ENCODE data around the gene PRDM2.

PRDM2 gene

DNA sequence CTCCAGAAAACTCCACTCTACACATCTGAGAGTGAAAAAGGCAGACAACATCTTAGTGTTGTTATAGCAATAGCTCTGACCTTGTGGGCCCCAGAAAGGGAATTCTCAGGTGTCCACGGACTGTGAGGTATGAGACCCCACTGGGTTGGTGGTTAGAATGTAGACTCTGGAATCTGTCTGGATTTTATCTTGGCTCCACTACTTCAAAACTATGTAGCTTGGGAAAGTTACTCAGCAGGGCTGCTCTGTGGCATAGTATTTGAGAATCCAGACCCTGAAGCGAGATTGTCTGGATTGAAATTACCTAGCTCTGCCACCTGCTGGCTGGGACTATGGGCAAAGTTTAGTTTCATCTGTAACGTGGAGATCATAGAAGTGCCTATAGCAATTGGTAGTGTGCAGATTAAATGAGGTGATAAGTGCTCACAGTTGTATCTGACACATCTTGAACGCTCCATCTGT lies 25.8 kb downstream of the PRDM2 start:
- Histone ChIP-seq H3K4me3 (ENCODE audit: insufficient read length, low read depth) (no peak overlapping the region), H3K9me3 (ENCODE audit: insufficient read depth, low read length) (no peaks in the 10 kb centered on the region), H3K9ac (ENCODE audit: insufficient read length, low read depth) (no peak overlapping the region), H3K4me1 (ENCODE audit: insufficient read depth, insufficient read length) (peaks cover 4% of the 10 kb centered on the region), H3K27me3 (ENCODE audit: insufficient read depth, insufficient read length) (peaks cover 50% of the 10 kb centered on the region), H3K36me3 (ENCODE audit: insufficient read depth, insufficient read length, low read length) (no peaks in the 10 kb centered on the region)
- no peak for TF ChIP-seq YY1 (IDR thresholded peaks at IDR 0.05; ENCODE audit: insufficient read depth, insufficient read length)
- DNase-seq (ENCODE audit: low read depth, low spot score) = no peak

DNA sequence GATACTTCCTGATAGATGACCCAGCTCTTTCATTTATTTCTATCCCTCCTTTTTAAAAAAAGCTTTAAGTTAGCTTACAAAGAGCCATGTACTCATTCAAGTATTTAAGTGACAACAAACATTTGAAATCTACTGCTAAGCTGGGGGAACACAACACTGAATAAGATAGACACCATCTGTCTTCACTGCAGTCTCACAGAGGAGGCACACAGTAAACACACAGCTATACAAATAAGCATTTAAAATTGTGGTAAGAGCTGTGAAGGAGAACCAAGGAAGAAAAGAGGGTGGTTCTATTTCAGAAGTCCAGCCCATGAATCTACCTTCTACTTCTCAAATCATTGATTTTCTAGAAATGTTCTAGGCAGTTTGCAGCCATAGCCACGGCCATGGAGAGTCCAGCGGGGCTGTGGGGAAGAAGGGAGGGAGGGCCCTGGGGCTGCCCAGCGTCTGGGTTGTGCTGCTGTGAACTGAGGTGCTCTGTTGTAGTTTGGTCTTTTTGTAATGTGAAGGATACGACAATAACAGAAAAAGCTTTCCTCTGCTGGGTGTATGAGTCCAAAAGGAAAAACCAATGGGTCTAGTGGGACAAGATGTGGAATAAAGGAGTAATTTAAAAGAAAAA lies 28.2 kb downstream of the PRDM2 start:
- DNase-seq (ENCODE audit: low read depth, low spot score) = no peak
- H3K9ac ChIP-seq (ENCODE audit: insufficient read length, low read depth) = no peak overlapping the region
- H3K4me3 ChIP-seq (ENCODE audit: insufficient read length, low read depth) = no peak overlapping the region
- TF ChIP-seq SUZ12 (IDR thresholded peaks at IDR 0.05; ENCODE audit: extremely low read depth, insufficient read depth, insufficient read length) (no peak), YY1 (IDR thresholded peaks at IDR 0.05; ENCODE audit: insufficient read depth, insufficient read length) (no peak)
- peaks cover 4% of the 10 kb centered on the region for H3K4me1 ChIP-seq (ENCODE audit: insufficient read depth, insufficient read length)
- H3K9me3 ChIP-seq (ENCODE audit: insufficient read depth, low read length) = no peaks in the 10 kb centered on the region
- H3K27me3 ChIP-seq (ENCODE audit: insufficient read depth, insufficient read length) = peaks cover 26% of the 10 kb centered on the region
- peaks cover 8% of the 10 kb centered on the region for H3K36me3 ChIP-seq (ENCODE audit: insufficient read depth, insufficient read length, low read length)

DNA sequence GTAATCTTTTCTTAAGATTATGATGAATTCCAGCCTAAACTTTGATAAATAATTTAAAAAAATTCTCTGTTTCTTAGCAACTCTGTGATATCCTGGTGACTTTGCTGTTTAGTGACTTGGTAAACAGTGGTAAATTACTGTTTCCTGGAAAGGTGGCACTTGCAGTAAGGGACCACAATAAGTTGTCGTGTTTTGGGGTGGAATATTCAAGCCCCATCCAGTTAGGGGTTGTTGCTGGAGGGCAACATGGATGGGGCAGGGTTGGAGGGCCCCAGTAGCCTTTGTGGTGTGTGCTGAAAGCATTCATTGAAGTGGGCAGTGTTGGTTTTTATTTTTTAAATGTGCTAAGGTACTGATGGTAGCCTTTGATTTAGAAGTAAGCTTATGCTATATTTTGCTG lies 30.3 kb downstream of the PRDM2 start:
- peaks cover 16% of the 10 kb centered on the region for H3K27me3 ChIP-seq (ENCODE audit: insufficient read depth, insufficient read length)
- H3K4me1 ChIP-seq (ENCODE audit: insufficient read depth, insufficient read length) = no peaks in the 10 kb centered on the region
- H3K36me3 ChIP-seq (ENCODE audit: insufficient read depth, insufficient read length, low read length) = peaks cover 8% of the 10 kb centered on the region
- TF ChIP-seq ZNF274 (IDR thresholded peaks at IDR 0.05; ENCODE audit: low read depth, low read length) (no peak), YY1 (IDR thresholded peaks at IDR 0.05; ENCODE audit: insufficient read depth, insufficient read length) (no peak), SUZ12 (IDR thresholded peaks at IDR 0.05; ENCODE audit: extremely low read depth, insufficient read depth, insufficient read length) (no peak)
- no peak overlapping the region for H3K9ac ChIP-seq (ENCODE audit: insufficient read length, low read depth)
- H3K4me3 ChIP-seq (ENCODE audit: insufficient read length, low read depth) = no peak overlapping the region
- DNase-seq (ENCODE audit: low read depth, low spot score) = no peak
- no peaks in the 10 kb centered on the region for H3K9me3 ChIP-seq (ENCODE audit: insufficient read depth, low read length)

DNA sequence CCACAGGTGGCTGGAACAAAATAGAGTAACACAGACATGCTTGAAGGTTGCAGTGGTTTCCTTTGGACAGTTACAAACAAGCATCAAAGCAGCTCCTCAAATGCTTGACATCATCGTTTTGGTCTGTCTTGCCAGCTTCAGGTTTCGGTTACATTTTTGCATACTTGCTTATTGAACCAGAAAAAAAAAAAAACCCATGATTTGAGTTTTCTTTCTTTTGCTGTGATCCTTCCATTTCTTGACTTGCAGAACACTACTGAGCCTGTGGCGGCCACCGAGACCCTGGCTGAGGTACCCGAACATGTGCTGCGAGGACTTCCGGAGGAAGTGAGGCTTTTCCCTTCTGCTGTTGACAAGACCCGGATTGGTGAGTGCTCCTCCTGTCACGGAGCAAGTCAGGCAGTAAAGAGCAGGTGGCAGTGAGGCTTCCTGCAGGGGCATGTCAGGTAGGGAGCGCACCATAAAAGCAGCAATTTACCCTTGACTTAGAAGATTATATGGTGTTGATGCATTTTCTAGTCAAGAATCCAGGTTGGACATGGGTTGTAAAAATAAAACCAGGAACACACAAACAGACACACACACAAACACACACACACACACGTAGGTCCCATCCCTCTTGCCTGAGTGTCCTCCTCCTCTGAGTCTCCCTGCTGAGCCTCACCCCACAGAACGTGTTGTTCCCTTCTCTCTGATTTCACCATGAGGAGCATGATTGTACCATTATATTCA lies 30.9 kb downstream of the PRDM2 start:
- peaks cover 11% of the 10 kb centered on the region for H3K27me3 ChIP-seq (ENCODE audit: insufficient read depth, insufficient read length)
- no peak overlapping the region for H3K4me3 ChIP-seq (ENCODE audit: insufficient read length, low read depth)
- TF ChIP-seq YY1 (IDR thresholded peaks at IDR 0.05; ENCODE audit: insufficient read depth, insufficient read length) (no peak), SUZ12 (IDR thresholded peaks at IDR 0.05; ENCODE audit: extremely low read depth, insufficient read depth, insufficient read length) (no peak), ZNF274 (IDR thresholded peaks at IDR 0.05; ENCODE audit: low read depth, low read length) (no peak)
- no peaks in the 10 kb centered on the region for H3K9me3 ChIP-seq (ENCODE audit: insufficient read depth, low read length)
- DNase-seq (ENCODE audit: low read depth, low spot score) = no peak
- no peak overlapping the region for H3K9ac ChIP-seq (ENCODE audit: insufficient read length, low read depth)
- H3K36me3 ChIP-seq (ENCODE audit: insufficient read depth, insufficient read length, low read length) = peaks cover 8% of the 10 kb centered on the region
- H3K4me1 ChIP-seq (ENCODE audit: insufficient read depth, insufficient read length) = no peaks in the 10 kb centered on the region

DNA sequence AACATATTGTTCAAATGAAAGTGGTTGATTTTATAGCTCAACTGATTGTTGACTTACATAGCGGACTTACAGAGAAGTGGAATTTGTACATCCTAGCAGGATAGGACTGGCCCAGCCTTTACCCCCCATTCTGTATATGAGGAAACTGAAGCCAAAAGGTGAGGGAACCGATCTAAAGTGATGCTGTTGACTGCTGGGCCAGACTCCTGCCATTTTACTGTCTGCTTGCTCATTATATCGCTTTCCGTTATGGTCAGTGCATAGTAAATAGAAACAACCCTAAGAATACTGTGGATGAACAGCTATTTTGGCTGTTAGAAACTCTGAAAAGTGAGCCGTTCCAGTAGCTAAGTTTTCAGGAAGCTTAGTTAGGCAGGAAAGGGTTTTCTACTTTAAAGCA lies 31.9 kb downstream of the PRDM2 start:
- Histone ChIP-seq H3K4me3 (ENCODE audit: insufficient read length, low read depth) (no peak overlapping the region), H3K9ac (ENCODE audit: insufficient read length, low read depth) (no peak overlapping the region), H3K27me3 (ENCODE audit: insufficient read depth, insufficient read length) (peaks cover 2% of the 10 kb centered on the region), H3K4me1 (ENCODE audit: insufficient read depth, insufficient read length) (no peaks in the 10 kb centered on the region), H3K9me3 (ENCODE audit: insufficient read depth, low read length) (no peaks in the 10 kb centered on the region), H3K36me3 (ENCODE audit: insufficient read depth, insufficient read length, low read length) (peaks cover 8% of the 10 kb centered on the region)
- DNase-seq (ENCODE audit: low read depth, low spot score) = no peak
- TF ChIP-seq ZNF274 (IDR thresholded peaks at IDR 0.05; ENCODE audit: low read depth, low read length) (no peak), YY1 (IDR thresholded peaks at IDR 0.05; ENCODE audit: insufficient read depth, insufficient read length) (no peak), SUZ12 (IDR thresholded peaks at IDR 0.05; ENCODE audit: extremely low read depth, insufficient read depth, insufficient read length) (no peak)

DNA sequence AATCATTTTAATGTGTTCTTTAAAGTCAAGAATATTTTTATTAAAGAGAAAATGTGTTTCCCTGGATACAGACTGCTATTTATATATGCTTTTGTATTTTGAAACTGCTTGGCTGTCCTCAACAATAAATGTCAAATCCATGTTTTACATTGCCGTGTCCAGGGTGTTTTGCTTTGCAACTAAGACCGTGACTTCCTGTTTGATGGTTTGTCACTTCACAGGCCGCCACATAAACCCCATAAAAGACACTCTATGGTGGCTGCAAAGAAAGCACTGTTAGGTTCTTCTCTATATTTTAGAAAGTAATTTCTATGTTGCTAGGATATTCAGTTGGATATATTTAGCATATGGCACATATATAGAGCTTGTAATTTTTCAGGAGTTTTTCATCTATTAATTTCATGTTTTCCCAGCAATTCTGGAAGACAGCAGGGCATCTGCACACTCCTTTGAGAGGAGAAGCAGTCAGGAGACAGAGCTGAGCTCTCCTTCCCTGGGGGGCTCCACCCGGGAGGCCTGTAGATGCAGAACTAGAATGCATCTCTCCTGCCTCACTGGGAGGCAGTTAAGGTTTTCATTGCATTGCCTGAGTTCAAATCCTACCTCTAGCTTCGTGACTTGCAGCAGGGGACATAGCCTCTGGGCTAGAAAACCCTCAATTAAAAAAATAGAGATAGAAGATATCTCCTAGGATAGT lies 33.1 kb downstream of the PRDM2 start:
- Histone ChIP-seq H3K9ac (ENCODE audit: insufficient read length, low read depth) (no peak overlapping the region), H3K27me3 (ENCODE audit: insufficient read depth, insufficient read length) (no peaks in the 10 kb centered on the region), H3K4me1 (ENCODE audit: insufficient read depth, insufficient read length) (no peaks in the 10 kb centered on the region), H3K9me3 (ENCODE audit: insufficient read depth, low read length) (no peaks in the 10 kb centered on the region), H3K36me3 (ENCODE audit: insufficient read depth, insufficient read length, low read length) (peaks cover 8% of the 10 kb centered on the region), H3K4me3 (ENCODE audit: insufficient read length, low read depth) (no peak overlapping the region)
- TF ChIP-seq ZNF274 (IDR thresholded peaks at IDR 0.05; ENCODE audit: low read depth, low read length) (no peak), SUZ12 (IDR thresholded peaks at IDR 0.05; ENCODE audit: extremely low read depth, insufficient read depth, insufficient read length) (no peak), YY1 (IDR thresholded peaks at IDR 0.05; ENCODE audit: insufficient read depth, insufficient read length) (no peak)
- no peak for DNase-seq (ENCODE audit: low read depth, low spot score)

DNA sequence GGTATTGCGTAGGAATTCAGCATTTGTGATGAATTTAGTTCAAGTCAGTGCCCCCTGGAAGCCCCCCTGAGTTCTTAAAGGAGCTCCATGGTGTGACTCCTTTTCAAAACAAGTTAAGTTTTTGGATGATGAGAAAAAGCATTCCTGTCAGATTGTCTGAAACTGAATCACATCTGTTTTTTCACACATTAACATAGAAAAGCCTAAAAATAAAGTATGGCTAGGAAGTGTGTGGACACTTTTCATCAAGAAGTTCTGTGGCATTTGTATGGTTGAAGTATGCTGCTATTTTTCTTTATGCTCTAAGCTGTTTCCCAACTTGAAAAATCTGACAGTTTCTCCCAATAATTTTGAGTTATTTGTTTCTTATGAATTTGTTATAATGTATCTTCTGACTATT lies 33.7 kb downstream of the PRDM2 start:
- no peak overlapping the region for H3K4me3 ChIP-seq (ENCODE audit: insufficient read length, low read depth)
- H3K27me3 ChIP-seq (ENCODE audit: insufficient read depth, insufficient read length) = no peaks in the 10 kb centered on the region
- H3K9me3 ChIP-seq (ENCODE audit: insufficient read depth, low read length) = no peaks in the 10 kb centered on the region
- H3K36me3 ChIP-seq (ENCODE audit: insufficient read depth, insufficient read length, low read length) = peaks cover 8% of the 10 kb centered on the region
- no peak for TF ChIP-seq YY1 (IDR thresholded peaks at IDR 0.05; ENCODE audit: insufficient read depth, insufficient read length)
- TF ChIP-seq ZNF274 (IDR thresholded peaks at IDR 0.05; ENCODE audit: low read depth, low read length) = no peak
- TF ChIP-seq SUZ12 (IDR thresholded peaks at IDR 0.05; ENCODE audit: extremely low read depth, insufficient read depth, insufficient read length) = no peak
- no peak for DNase-seq (ENCODE audit: low read depth, low spot score)
- no peak overlapping the region for H3K9ac ChIP-seq (ENCODE audit: insufficient read length, low read depth)
- no peaks in the 10 kb centered on the region for H3K4me1 ChIP-seq (ENCODE audit: insufficient read depth, insufficient read length)

All from NT2/D1 (cell line).